H9 (cell line): ENCODE results near the gene PIP4K2A. TPM values are rescaled to one million over a fixed set of nuclear protein-coding genes. Genes with fewer than 3 reads are reported as not detected.

Experiments
- DNase-seq: peaks from one replicate; pipeline ENCODE4 v3.0.0-alpha.2; 2017
- H2AFZ ChIP-seq: one replicate; pipeline ENCODE4 v1.6.1; 2013; ENCODE audit warnings: mild to moderate bottlenecking, low read length, control low read depth, moderate library complexity
- H2AK5ac ChIP-seq: 2 replicates; pipeline ENCODE4 v1.6.1; 2013; ENCODE audit warnings: low read length, control low read depth, mixed read lengths; ENCODE audit not compliant: insufficient read length
- H2BK120ac ChIP-seq: one replicate; pipeline ENCODE4 v1.6.1; 2013; ENCODE audit warnings: low read depth, mild to moderate bottlenecking, low read length, control low read depth, inconsistent platforms; ENCODE audit not compliant: poor library complexity, severe bottlenecking
- H2BK12ac ChIP-seq: 2 replicates; pipeline ENCODE4 v1.6.1; 2013; ENCODE audit warnings: low read length, control low read depth, mixed read lengths, low read depth; ENCODE audit not compliant: insufficient read length
- H2BK15ac ChIP-seq: 2 replicates; pipeline ENCODE4 v1.6.1; 2013; ENCODE audit warnings: low read depth, low read length, control low read depth
- H2BK20ac ChIP-seq: one replicate; pipeline ENCODE4 v1.6.1; 2013; ENCODE audit warnings: low read depth, mild to moderate bottlenecking, low read length, control low read depth, inconsistent platforms; ENCODE audit not compliant: poor library complexity, severe bottlenecking
- H2BK5ac ChIP-seq: 2 replicates; pipeline ENCODE4 v1.6.1; 2013; ENCODE audit warnings: low read length, control low read depth, mixed read lengths; ENCODE audit not compliant: insufficient read length
- H3K14ac ChIP-seq: 2 replicates; pipeline ENCODE4 v1.6.1; 2013; ENCODE audit warnings: low read length, control low read depth; ENCODE audit not compliant: insufficient read depth
- H3K18ac ChIP-seq: 2 replicates; pipeline ENCODE4 v1.6.1; 2013; ENCODE audit warnings: low read depth, mild to moderate bottlenecking, mixed read lengths, low read length, control low read depth; ENCODE audit not compliant: insufficient read length
- H3K23ac ChIP-seq: 2 replicates; pipeline ENCODE4 v1.6.1; 2013; ENCODE audit warnings: low read length, control low read depth, mixed read lengths, low read depth; ENCODE audit not compliant: insufficient read length
- H3K23me2 ChIP-seq: 2 replicates; pipeline ENCODE4 v1.6.1; 2013; ENCODE audit warnings: low read depth, mild to moderate bottlenecking, mixed read lengths, low read length, control low read depth; ENCODE audit not compliant: insufficient read length, poor library complexity, severe bottlenecking
- H3K27ac ChIP-seq: 2 replicates; pipeline ENCODE4 v1.5.1; 2013; ENCODE audit warnings: low read length, control low read depth, mixed read lengths, low read depth; ENCODE audit not compliant: insufficient read length
- H3K27me3 ChIP-seq: 2 replicates; pipeline ENCODE4 v1.6.1; 2013; ENCODE audit warnings: low read length, control low read depth, inconsistent platforms; ENCODE audit not compliant: insufficient read depth
- H3K4ac ChIP-seq: 2 replicates; pipeline ENCODE4 v1.6.1; 2013; ENCODE audit warnings: low read depth, mild to moderate bottlenecking, control low read depth, inconsistent platforms, low read length, moderate library complexity
- H3K4me1 ChIP-seq: 2 replicates; pipeline ENCODE4 v1.6.1; 2013; ENCODE audit warnings: low read length, control low read depth, inconsistent platforms; ENCODE audit not compliant: insufficient read depth
- H3K4me2 ChIP-seq: 2 replicates; pipeline ENCODE4 v1.6.1; 2013; ENCODE audit warnings: low read length, control low read depth, mixed read lengths; ENCODE audit not compliant: insufficient read length, insufficient read depth
- H3K56ac ChIP-seq: 2 replicates; pipeline ENCODE4 v1.6.1; 2013; ENCODE audit warnings: low read depth, mild to moderate bottlenecking, mixed read lengths, low read length, control low read depth; ENCODE audit not compliant: insufficient read length
- H3K79me1 ChIP-seq: 2 replicates; pipeline ENCODE4 v1.6.1; 2013; ENCODE audit warnings: low read depth, mild to moderate bottlenecking, moderate library complexity, low read length, control low read depth, inconsistent platforms; ENCODE audit not compliant: insufficient read depth, poor library complexity, severe bottlenecking
- H3K79me2 ChIP-seq: 2 replicates; pipeline ENCODE4 v1.6.1; 2013; ENCODE audit warnings: low read length, control low read depth, inconsistent platforms; ENCODE audit not compliant: insufficient read depth
- H3K9ac ChIP-seq: 2 replicates; pipeline ENCODE4 v1.6.1; 2013; ENCODE audit warnings: low read length, control low read depth, mixed read lengths; ENCODE audit not compliant: insufficient read length; ENCODE audit errors: extremely low read depth
- H3K9me3 ChIP-seq: one replicate; pipeline ENCODE4 v1.6.1; 2013; ENCODE audit warnings: low read depth, low read length, inconsistent platforms; ENCODE audit not compliant: control insufficient read depth
- H3T11ph ChIP-seq: one replicate; pipeline ENCODE4 v1.6.1; 2013; ENCODE audit warnings: mild to moderate bottlenecking, low read length, control low read depth, inconsistent platforms
- H4K20me1 ChIP-seq: one replicate; pipeline ENCODE4 v1.6.1; 2013; ENCODE audit not compliant: control insufficient read depth, insufficient read length, insufficient read depth
- H4K5ac ChIP-seq: 2 replicates; pipeline ENCODE4 v1.6.1; 2013; ENCODE audit warnings: low read depth, mild to moderate bottlenecking, mixed read lengths, low read length, control low read depth; ENCODE audit not compliant: insufficient read length
- H4K8ac ChIP-seq: replicated peaks from 2 replicates; pipeline ENCODE4 v1.6.1; 2013; ENCODE audit warnings: low read length, control low read depth, mixed read lengths, low read depth; ENCODE audit not compliant: insufficient read length
- H4K91ac ChIP-seq: 2 replicates; pipeline ENCODE4 v1.6.1; 2013; ENCODE audit warnings: low read depth, mild to moderate bottlenecking, moderate library complexity, mixed read lengths, low read length, control low read depth; ENCODE audit not compliant: insufficient read length
- H3K27ac Mint-ChIP-seq, 3 experiments: 2 replicates in 2 of 3; 3 replicates in 1 of 3; pipeline ENCODE4 v1.8.0; 2020 to 2021; ENCODE audit warnings: mixed read lengths in 3 of 3, mild to moderate bottlenecking in 1 of 3, moderate library complexity in 1 of 3
- H3K27me3 Mint-ChIP-seq: 2 replicates; pipeline ENCODE4 v1.8.0; 2021; ENCODE audit warnings: low read depth, mild to moderate bottlenecking, moderate library complexity, mixed read lengths
- H3K36me3 Mint-ChIP-seq, 3 experiments: 2 replicates in 2 of 3; 3 replicates in 1 of 3; pipeline ENCODE4 v1.8.0; 2020 to 2021; ENCODE audit warnings: low read depth in 3 of 3, mixed read lengths in 3 of 3; ENCODE audit not compliant: insufficient read depth in 1 of 3
- H3K4me1 Mint-ChIP-seq, 2 experiments: 2 replicates each; pipeline ENCODE4 v1.8.0; 2020; ENCODE audit warnings: mixed read lengths in 2 of 2
- H3K4me3 Mint-ChIP-seq, 2 experiments: 2 replicates in 1 of 2; 3 replicates in 1 of 2; pipeline ENCODE4 v1.8.0; 2020 to 2021; ENCODE audit warnings: mild to moderate bottlenecking in 2 of 2, mixed read lengths in 2 of 2, moderate library complexity in 1 of 2
- H3K9me3 Mint-ChIP-seq, 2 experiments: 2 replicates in 1 of 2; 3 replicates in 1 of 2; pipeline ENCODE4 v1.8.0; 2020; ENCODE audit warnings: mild to moderate bottlenecking in 2 of 2, mixed read lengths in 2 of 2, moderate library complexity in 1 of 2
- CTCF ChIP-seq: fragments of 200-600 bp; sonication (generic); conservative IDR thresholded peaks from 3 replicates; pipeline ENCODE4 v1.8.0; 2021; ENCODE audit warnings: antibody characterized with exemption, mild to moderate bottlenecking
- WGBS: extraction: QIAGEN DNeasy Blood & Tissue Kit; methylation state at CpG from one replicate; pipeline ENCODE4 v1.1.7; 2013; ENCODE audit warnings: missing lambda C conversion rate, low lambda C conversion rate, mixed read lengths; ENCODE audit not compliant: insufficient read length; ENCODE audit errors: extremely low coverage; 5-methylcytosine and 5-hydroxymethylcytosine counted together
- total RNA-seq: library from RNA; stranded (reverse); gene quantifications from 2 replicates; pipeline ENCODE4 v1.2.1, GENCODE V29; 2021

PIP4K2A gene
- total RNA-seq, 1 experiment from 2014 or later = 33.6 TPM

GRCh38 chr10:22676435-22676834 is 37.9 kb downstream of the PIP4K2A start:
- Histone ChIP-seq H3K79me1 (no peaks in the 10 kb centered on the region), H4K5ac (no peak overlapping the region), H2BK12ac (no peak overlapping the region), H3K4me1 (peaks cover 20% of the 10 kb centered on the region), H3T11ph (no peak overlapping the region), H2BK15ac (no peak overlapping the region), H4K20me1 (no peaks in the 10 kb centered on the region), H3K23ac (no peak overlapping the region), H3K79me2 (peaks cover 6% of the 10 kb centered on the region; the same call in 1 of the 2 replicates), H2AK5ac (no peak overlapping the region), H3K23me2 (no peaks in the 10 kb centered on the region), H3K9me3 (no peaks in the 10 kb centered on the region), H4K8ac (no peak overlapping the region), H2BK120ac (no peak overlapping the region), H3K27ac (no peak overlapping the region), H2BK20ac (no peak overlapping the region), H3K56ac (no peak overlapping the region), H3K4ac (no peak overlapping the region), H2AFZ (no peak overlapping the region), H3K4me2 (no peak overlapping the region), H3K27me3 (no peaks in the 10 kb centered on the region), H4K91ac (no peak overlapping the region), H3K18ac (no peak overlapping the region), H3K9ac (no peak overlapping the region), H3K14ac (no peak overlapping the region), H2BK5ac (no peak overlapping the region)
- H3K9me3 Mint-ChIP-seq = no peaks in the 10 kb centered on the region; a peak in 1 of 5 replicates
- H3K27me3 Mint-ChIP-seq = no peaks in the 10 kb centered on the region
- no peak for DNase-seq
- peak overlapping the region in 1 of 3 experiments; percentile 40; a peak in 2 of 7 replicates for H3K27ac Mint-ChIP-seq
- H3K4me1 Mint-ChIP-seq = peaks cover 61% of the 10 kb centered on the region in 2 experiments
- WGBS = no CpG with 5 or more reads among the region's 1 CpG
- H3K36me3 Mint-ChIP-seq = no peaks in the 10 kb centered on the region; a peak in 1 of 7 replicates
- H3K4me3 Mint-ChIP-seq = no peak overlapping the region
- no peak for TF ChIP-seq CTCF
